Activated CD8-positive, alpha-beta memory T cell treated with anti-CD3 and anti-CD28 coated beads for 1 hour (primary cell): ENCODE measurements around the gene LEPR.
"Not testable (repeated sequence)": the region's sequence is repeated elsewhere in the genome, so short reads cannot be mapped to it uniquely, and the experiment has no call there.

Source experiments
- DNase-seq, 2 donors: peaks; one replicate each; pipeline ENCODE4 v3.0.0-alpha.2; 2020; ENCODE audit warnings: low read depth in 1 of 2; ENCODE audit errors: extremely low read depth in 1 of 2

The LEPR gene

DNA sequence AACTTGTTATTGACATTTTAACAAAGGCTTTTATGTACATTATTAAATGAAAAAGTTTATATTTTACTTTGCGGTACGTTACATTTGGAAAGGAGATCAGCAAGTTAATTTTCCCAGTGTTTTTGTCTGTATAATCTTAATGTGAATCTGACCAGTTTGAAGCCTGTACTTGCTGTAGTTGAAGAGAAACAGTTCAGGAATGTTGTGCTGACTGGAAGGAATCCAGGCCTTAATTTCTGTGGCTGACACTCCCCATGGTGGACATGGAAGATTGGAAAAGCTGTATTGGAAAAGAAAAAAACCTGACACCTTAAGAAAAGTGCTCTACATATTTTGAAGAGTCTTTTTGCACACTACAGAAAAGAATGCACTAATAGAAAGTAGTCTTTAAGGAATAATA, 15.5 kb downstream of the LEPR start:
- no peak for DNase-seq

DNA sequence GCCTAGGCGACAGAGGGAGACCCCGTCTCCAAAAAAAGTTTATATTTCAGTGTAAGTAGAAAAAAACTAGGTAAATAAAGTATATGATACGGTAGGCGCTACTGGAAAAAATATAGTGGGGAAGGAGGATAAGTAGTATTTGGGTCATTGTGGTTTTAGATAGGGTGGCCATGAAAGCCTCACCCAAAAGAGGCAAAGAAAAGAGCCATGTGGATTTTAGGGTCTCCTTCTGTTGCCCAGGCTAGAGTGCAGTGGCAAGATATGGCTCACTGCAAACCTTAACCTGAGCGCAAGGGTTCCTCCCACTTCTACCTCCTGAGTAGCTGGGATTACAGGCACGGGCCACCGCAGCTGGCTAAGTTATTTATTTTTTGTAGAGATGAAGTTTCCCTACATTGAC, 17.1 kb downstream of the LEPR start:
- no peak for DNase-seq

DNA sequence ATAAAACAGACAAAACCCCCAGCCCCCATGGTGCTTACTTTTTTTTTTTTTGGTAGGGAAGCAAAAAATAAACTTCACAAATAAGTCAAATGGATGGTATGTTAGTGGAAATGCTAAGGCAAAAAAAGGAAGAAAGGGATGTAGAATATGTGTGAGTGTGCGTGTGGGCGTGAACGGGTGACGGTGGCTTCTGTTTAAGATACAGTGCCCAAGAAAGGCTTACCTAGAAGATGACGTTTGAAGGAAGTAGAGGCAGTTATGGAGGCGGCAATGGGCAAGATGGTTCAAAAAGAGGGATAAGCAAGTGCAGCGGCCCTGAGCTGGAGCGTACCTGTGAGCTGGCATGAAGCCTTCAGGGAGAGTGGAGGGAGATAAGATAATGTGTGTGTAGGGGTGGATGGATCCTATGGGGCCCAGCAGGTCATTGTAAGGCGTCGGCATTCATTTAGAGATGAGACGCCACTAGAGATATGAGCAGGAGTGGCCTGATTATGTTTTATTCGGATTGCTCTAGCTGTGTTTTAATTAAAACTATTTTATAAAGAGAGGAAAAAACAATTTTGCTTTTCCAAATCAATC, 19.9 kb downstream of the LEPR start:
- DNase-seq = no peak

DNA sequence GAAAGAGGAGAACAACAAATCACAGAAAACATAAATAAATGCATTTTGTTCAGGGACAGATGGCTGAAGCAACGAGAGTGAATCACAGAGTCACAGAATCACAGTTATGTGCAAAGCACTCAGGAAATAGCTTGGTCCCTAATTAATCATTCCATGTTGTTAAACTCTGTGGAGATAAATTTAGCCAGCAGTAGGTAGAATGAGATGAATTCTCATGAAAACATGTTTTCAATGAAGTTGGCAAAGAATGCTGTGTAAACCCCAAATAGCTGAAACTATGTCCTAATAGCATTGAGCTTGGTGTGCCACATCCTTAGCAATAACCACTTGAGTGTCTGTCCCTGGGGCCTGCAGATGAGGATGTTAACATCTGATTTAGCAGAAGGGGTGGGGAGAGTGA, 20.4 kb downstream of the LEPR start:
- DNase-seq = no peak

DNA sequence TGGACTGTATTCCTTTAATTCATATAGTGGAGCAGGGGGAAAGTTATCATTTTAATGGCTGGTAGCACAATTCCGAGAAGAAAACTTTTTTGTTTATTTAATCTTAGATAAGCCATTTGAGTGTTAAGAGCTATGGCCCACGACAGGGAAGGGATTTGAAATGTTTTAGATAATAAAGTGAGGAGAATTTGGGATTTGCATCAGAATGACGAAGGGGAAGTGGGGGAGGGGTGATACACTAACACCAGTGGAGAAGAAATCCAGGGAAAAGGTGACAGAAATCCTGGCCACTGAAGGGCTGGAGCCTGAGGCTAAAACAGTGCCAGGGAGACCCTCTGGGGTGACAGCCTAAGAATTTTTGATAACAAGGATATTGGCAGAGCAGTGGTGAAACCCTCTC, 21.0 kb downstream of the LEPR start:
- DNase-seq = no peak

DNA sequence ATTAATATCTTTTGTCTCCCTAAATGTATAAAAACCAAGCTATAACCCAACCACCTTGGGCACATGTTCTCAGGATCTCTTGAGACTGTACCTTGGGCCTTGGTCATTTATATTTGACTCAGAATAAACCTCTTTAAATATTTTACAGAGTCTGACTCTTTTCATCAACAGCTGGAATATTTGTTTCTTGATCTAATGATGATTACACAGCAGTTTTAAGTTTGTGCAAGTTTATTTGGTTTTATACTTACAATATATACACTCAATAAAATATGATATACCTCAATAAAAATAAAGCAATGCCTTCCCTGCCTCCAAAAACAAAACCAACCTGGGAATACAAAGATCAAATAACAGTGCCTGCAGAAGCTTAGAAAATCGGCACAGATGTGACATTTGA, 22.0 kb downstream of the LEPR start:
- DNase-seq = no peak

DNA sequence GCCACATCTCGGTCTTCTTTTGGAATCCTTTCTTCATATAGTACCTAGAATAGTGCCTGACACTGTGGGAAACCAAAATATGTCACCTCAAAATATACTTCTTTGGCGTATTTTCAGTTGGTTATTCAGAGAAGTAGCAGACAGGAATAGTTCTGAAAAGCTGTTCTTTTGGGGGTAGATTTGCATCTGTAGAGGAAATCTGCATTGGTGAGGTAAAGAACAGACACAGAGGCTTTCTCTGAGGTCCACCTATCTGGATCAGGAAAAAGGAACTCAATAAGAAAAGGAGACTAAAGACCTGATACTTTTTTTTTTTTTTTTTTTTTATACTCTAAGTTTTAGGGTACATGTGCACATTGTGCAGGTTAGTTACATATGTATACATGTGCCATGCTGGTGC, 23.2 kb downstream of the LEPR start:
- no peak for DNase-seq

DNA sequence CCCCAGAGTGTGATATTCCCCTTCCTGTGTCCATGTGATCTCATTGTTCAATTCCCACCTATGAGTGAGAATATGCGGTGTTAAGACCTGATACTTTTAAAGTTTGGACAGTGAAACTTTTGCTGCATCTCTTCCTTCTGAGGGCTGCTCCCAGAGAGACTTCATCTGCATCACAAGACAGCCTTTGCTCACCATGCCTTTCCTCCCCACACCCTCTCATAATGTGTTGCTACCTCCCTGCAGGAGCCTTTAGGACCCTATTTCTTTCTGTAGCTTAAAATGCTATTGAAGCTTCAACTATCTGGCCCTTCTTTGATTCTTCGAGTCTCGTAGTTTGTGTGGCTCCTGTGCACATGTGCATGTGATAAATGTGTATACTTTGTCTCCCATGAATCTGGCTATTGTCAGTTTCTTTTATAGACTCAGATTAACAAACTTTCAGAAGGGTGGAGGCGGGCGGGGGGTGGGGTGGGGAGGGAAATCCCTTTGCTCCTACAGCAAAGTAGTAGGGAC, 23.7 kb downstream of the LEPR start:
- DNase-seq = no peak

DNA sequence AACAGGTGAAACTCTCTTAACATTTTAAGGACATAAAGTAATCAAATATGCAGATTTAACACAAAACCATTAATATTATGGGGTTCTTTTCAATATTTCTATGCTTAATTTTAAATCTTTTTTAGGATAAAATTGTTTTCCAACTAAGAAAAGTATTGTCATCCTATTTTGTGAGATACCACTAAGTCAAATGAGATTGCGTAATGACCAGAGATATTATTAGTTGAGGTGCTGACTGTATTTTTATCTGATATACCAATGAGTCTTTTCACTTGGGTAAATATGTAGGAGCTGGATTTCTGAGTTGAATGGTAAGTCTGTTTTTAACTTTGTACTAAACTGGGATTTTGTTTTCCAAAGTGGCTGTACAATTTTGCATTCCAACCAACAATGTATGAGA, 25.4 kb downstream of the LEPR start:
- DNase-seq = no peak

DNA sequence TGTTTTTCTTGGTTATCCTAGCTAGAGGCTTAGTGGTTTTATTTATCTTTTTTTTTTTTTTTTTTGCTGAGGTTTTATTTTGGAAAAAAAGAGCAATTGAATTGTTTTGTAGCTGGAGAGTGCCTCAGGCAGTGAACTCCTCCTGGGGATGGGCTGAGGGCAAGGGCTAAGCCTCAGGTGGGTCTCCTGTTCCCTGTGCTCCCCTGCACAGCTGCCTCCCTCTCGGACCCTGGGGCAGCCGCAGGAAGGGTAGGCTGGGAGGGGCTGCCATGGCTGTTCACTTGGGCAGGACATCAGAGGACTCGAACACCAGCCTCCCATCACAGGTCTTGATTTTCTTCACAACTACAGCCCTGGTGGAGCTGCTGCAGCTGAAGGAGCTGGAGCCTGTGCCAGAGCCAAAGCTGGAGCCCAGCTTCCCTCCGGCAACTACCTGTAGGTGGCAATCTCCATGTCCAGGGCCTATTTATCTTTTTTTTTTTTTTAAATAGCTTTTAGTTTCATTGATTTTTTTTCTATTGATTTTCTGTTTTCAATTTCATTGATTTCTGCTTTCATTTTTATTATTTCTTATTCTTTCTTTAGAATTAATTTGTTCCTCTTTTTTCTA, 28.9 kb downstream of the LEPR start:
- no peak for DNase-seq

DNA sequence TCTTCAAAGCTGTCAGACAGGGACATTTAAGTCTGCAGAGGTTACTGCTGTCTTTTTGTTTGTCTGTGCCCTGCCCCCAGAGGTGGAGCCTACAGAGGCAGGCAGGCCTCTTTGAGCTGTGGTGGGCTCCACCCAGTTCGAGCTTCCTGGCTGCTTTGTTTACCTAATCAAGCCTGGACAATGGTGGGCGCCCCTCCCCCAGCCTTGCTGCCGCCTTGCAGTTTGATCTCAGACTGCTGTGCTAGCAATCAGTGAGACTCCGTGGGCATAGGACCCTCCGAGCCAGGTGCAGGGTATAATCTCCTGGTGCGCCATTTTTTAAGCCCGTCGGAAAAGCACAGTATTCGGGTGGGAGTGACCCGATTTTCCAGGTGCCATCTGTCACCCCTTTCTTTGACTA, 35.2 kb downstream of the LEPR start:
- not testable (repeated sequence) for DNase-seq

DNA sequence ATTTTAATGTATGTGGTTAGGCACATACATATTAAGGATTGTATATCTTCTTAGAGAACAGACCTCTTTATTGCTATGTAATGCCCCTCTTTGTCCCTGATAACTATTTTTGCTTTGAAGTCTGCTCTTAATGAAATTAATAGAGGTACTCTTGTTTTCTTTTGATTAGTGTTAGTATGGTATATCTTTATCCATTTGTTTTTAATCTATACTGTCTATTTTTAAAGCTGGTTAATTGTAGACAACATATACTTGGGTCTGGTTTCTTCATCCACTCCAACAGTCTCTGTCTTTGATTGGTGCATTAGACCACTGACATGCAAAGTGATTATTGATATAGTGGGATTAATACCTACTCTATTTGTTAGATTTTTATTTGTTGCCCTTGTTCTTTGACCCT, 36.0 kb downstream of the LEPR start:
- no peak for DNase-seq

DNA sequence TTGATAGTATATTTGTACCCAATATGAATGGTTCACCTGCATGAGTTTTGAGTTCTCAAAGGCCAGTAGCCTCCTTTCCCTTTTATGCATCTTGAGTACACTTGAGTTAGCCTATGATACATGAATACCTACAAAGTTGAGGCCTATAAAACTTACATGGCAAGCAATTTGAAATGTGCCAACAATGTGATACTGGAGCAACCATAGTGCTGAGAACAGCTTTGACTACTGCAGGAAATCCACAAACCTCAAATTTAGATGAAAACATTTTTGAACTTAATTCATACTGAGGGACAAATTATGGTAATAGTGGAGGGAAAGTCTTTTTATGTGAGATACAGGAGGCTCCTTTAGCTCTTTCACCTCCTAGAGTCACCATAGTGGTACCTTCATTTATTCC, 37.4 kb downstream of the LEPR start:
- DNase-seq = no peak

DNA sequence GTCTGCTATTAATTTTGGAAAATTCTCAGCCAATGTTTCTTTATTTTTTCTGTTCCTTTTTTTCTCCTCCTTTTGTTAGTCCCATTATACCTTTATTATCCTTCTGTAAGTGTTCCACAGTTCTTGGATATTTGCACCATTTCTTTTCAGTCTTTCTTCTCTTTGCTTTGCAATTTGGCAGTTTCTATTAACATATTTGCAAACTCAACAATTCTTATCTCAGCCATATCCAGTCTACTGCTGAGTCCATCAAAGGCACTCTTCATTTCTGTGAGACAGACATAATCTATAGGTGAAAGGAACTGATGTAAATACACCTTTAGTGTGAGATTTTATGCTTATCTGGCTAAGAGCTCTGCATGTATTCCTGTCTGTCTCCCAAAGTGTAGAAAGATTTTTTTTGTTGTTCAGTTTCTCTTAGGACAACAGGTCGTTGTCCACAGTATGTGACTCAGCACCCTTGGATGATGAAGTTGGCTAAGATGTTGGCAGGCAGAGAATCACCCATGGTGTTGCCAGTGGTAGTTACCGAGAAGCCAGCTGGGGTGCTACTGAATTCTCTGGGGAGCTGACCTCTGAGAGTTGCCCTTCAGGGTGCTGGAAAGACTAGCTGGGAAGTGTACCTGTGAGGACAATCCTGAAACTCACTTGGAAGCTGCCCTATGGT, 38.4 kb downstream of the LEPR start:
- DNase-seq = no peak

DNA sequence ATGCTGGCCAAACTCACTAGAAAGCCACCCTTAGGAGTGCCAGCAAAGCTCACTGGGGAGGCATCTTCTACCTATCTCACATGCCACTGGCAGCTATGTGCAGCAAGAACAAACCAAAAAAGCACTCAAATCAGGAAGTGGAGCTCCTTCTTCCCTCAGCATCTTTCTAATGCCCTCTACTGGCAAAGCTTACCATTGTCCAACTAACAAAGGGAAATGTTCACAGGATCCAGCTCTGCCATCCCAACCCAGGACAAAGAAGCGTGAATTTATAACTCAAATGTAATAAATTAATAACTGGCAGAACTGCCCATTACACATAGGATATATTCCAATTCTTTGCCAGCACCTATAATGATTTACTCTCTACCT, 38.9 kb downstream of the LEPR start:
- no peak for DNase-seq

DNA sequence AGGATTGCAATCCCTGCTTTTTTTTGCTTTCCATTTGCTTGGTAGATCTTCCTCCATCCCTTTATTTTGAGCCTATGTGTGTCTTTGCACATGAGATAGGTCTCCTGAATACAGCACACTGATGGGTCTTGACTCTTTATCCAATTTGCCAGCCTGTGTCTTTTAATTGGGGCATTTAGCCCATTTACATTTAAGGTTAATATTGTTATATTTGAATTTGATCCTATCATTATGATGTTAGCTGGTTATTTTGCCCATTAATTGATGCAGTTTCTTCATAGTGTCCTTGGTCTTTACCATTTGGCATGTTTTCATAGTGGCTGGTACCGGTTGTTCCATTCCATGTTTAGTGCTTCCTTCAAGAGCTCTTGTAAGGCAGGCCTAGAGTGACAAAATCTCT, 45.4 kb downstream of the LEPR start:
- not testable (repeated sequence) for DNase-seq

DNA sequence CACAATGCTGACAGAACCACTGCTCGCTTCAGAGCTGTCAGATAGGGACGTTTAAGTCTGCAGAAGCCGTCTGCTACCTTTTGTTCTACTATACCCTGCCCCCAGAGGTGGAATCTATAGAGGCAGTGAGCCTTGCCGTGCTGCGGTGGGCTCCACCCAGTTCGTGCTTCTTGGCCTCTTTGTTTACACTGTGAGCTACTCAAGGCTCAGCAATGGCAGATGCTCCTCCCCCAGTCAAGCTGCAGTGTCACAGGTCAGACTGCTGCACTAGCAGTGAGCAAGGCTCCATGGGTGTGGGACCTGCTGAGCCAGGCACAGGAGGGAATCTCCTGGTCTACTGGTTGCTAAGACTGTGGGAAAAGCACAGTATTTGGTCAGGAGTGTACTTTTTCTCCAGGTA, 47.1 kb downstream of the LEPR start:
- no peak for DNase-seq

DNA sequence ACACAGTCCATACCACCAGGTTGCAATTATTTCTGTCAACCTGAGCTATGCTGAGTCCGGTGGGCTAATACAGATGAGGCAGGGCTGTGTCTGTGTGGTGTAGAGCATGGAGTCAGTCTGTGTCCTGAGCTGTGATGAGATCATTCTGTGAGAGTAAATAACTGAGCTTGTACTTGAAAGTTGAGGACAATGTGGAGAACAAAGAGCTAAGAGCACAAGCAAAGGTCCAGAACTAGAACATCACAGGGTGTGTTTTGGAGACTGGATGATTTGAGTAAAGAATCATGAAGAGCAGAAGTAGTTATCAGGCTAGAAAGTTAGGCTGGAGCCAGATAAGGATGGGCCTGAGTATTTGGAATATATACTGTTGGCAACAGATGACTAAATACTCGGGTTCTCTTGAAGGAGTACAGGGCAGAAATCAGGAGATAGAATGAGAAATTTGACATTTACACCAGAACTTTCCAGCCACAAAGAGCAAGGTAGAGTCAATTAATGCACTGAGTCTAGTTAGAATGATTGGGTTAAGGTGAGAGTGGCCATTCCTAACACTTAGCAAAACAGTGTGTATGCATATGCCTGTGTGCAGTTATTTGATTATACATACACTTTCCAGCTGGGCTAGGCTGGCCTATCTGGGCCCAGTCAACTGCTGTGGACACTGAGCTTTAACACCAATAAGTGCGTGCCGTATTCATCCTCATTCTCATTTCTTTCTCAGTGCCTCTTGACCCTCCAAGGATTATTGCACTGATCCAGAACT, 48.8 kb downstream of the LEPR start:
- DNase-seq = no peak

DNA sequence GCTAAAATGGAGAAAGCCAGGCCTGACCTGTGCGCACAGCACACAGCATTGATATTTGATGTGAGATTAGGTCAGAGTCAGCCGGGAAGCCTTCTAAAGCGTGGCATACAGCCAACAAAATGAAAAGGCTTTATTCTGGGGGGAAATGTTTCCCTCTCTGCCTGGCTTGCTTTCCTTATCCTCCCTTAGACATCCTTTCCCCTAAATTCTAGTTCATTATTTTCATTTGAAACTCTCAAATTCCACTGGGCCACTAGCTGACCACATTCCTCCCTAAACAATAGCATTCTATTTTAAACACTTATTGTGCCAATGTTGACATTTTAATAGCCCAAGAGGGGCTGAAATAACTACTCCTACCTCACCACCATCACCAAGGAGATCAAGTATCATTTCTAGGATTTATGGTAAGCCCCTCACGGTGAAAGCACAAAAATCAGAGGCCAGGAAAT, 49.4 kb downstream of the LEPR start:
- no peak for DNase-seq
